ENCODE results near the gene FOSB. TPM values are rescaled to one million over a fixed set of nuclear protein-coding genes. Genes with fewer than 3 reads are reported as not detected.

FOSB gene
- total and polyA plus RNA-seq, 9 of the 15 experiments (the other 6 are each of a cell fraction or from before 2014, with no cell fraction given) = 0.11 to 2.7 (median 0.73) TPM

- TF ChIP-seq PRDM10 (IDR thresholded peaks at IDR 0.05; ENCODE audit: partially characterized antibody) (peak; percentile 2), HOXB6 (CRISPR knock-in tag; IDR thresholded peaks at IDR 0.05; ENCODE audit: borderline replicate concordance) (no peak), CBX2 (IDR thresholded peaks at IDR 0.05; ENCODE audit: insufficient read depth, low read length, poor library complexity, severe bottlenecking) (no peak), NCOA4 (IDR thresholded peaks at IDR 0.05; ENCODE audit: partially characterized antibody) (no peak), NCOA1 (IDR thresholded peaks at IDR 0.05; ENCODE audit: low read depth) (no peak; the same call in 1 of the 2 replicates), PURB (CRISPR knock-in tag; IDR thresholded peaks at IDR 0.05; ENCODE audit: low read depth) (no peak), SNAPC5 (CRISPR knock-in tag; IDR thresholded peaks at IDR 0.05) (no peak), CBFB (CRISPR knock-in tag; IDR thresholded peaks at IDR 0.05) (no peak), ZNF740 (CRISPR knock-in tag; IDR thresholded peaks at IDR 0.05) (peak; percentile 76), ZNF740 (tag; IDR thresholded peaks at IDR 0.05) (peak in 1 of 2 experiments; percentile 29; a peak in 1 of 4 replicates), SAFB2 (IDR thresholded peaks at IDR 0.05; ENCODE audit: borderline replicate concordance, low read depth, low read length, severe bottlenecking) (no peak), SREBF2 (CRISPR knock-in tag; IDR thresholded peaks at IDR 0.05) (no peak), THRA (IDR thresholded peaks at IDR 0.05) (no peak), ZFPM2 (CRISPR knock-in tag; IDR thresholded peaks at IDR 0.05) (no peak), E2F1 (CRISPR knock-in tag; IDR thresholded peaks at IDR 0.05) (no peak), FOXJ2 (tag; IDR thresholded peaks at IDR 0.05) (no peak), CHD1 (IDR thresholded peaks at IDR 0.05; ENCODE audit: low read length) (peak; percentile 28), ZNF583 (CRISPR knock-in tag; IDR thresholded peaks at IDR 0.05) (no peak), MAX (CRISPR knock-in tag; IDR thresholded peaks at IDR 0.05) (peak; percentile 7; the same call in 1 of the 2 replicates), ZNF347 (CRISPR knock-in tag; IDR thresholded peaks at IDR 0.05; ENCODE audit: low read depth) (no peak)
Measured at GRCh38 chr19:45424191-45425058, 43.4 kb upstream of the FOSB start (continued).
